ENCODE measurements around the gene ELP2. TPM values are rescaled to one million over a fixed set of nuclear protein-coding genes. Genes with fewer than 3 reads are reported as not detected.

The ELP2 gene
- total and polyA plus RNA-seq, 9 of the 15 experiments (the other 6 are each of a cell fraction or from before 2014, with no cell fraction given): 76.8 to 192 (median 140) TPM

DNA sequence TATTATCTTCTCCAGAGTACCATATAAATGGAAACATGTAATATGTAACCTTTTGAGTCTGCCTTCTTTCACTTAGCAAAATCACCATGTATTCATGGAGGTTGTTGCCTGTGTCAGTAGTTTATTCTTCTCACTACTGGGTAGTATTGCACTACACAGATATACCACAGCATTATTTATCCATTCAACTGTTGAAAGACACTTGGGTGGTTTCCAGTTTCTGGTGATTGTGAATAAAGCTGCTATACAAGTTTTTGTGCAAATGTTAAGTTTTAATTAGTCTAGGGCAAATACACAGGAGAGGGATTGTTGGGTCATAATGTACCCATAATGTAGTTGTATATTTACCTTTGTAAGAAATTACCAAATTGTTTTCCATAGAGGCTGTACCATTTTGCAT is 32.7 kb upstream of the ELP2 start:
- H2AFZ ChIP-seq (ENCODE audit: low read depth, low read length): no peak overlapping the region
- in situ Hi-C loops (cut with MboI): loop anchor here (10.0 kb wide), 1 partner anchor 658 kb away; no protein-coding TSS in a partner anchor
- H3K4me3 ChIP-seq: no peak overlapping the region
- H3K9me1 ChIP-seq (ENCODE audit: control insufficient read depth, insufficient read depth, low read length): no peaks in the 10 kb centered on the region
- no TSS peak for BruUV-seq (replicated peaks)
- no peaks in the 10 kb centered on the region; the same call in 1 of the 2 replicates for H3K9me3 ChIP-seq (replicated peaks; ENCODE audit: control insufficient read depth, insufficient read depth, low read depth, low read length)
- no peaks in the 10 kb centered on the region for H3K36me3 ChIP-seq (ENCODE audit: control insufficient read depth, insufficient read depth, low read length)
- peaks cover 8% of the 10 kb centered on the region in 2 experiments; a peak in 3 of 5 replicates for H3K27me3 ChIP-seq (ENCODE audit: control insufficient read depth in 2 of 2, insufficient read depth in 2 of 2, low read length in 2 of 2)
- no peaks in the 10 kb centered on the region for H4K20me1 ChIP-seq (replicated peaks; ENCODE audit: control insufficient read depth, insufficient read depth, low read length)
- no peaks in the 10 kb centered on the region for H3K79me2 ChIP-seq (ENCODE audit: control insufficient read depth, insufficient read depth, low read length)
- no peaks in the 10 kb centered on the region; a peak in 1 of 5 replicates for H3K4me1 ChIP-seq (replicated peaks in 1 of 2; ENCODE audit: control insufficient read depth in 2 of 2, insufficient read depth in 2 of 2, low read length in 2 of 2)
- no peak overlapping the region for H3K4me2 ChIP-seq (ENCODE audit: insufficient read depth, low read length)
- H3K27ac ChIP-seq (ENCODE audit: extremely low read depth, low read depth, low read length): no peak overlapping the region
- no peak for TF ChIP-seq EWSR1 (IDR thresholded peaks at IDR 0.05; ENCODE audit: borderline replicate concordance, low read depth, partially characterized antibody)
- TF ChIP-seq RBFOX2 (IDR thresholded peaks at IDR 0.05; ENCODE audit: low read depth, low read length): no peak
- TF ChIP-seq SREBF1 (IDR thresholded peaks at IDR 0.05; ENCODE audit: borderline replicate concordance, low read depth, low read length): no peak
- no peak for TF ChIP-seq FOS (IDR thresholded peaks at IDR 0.05; ENCODE audit: extremely low read depth, insufficient read length)
- TF ChIP-seq, protein P1, sequence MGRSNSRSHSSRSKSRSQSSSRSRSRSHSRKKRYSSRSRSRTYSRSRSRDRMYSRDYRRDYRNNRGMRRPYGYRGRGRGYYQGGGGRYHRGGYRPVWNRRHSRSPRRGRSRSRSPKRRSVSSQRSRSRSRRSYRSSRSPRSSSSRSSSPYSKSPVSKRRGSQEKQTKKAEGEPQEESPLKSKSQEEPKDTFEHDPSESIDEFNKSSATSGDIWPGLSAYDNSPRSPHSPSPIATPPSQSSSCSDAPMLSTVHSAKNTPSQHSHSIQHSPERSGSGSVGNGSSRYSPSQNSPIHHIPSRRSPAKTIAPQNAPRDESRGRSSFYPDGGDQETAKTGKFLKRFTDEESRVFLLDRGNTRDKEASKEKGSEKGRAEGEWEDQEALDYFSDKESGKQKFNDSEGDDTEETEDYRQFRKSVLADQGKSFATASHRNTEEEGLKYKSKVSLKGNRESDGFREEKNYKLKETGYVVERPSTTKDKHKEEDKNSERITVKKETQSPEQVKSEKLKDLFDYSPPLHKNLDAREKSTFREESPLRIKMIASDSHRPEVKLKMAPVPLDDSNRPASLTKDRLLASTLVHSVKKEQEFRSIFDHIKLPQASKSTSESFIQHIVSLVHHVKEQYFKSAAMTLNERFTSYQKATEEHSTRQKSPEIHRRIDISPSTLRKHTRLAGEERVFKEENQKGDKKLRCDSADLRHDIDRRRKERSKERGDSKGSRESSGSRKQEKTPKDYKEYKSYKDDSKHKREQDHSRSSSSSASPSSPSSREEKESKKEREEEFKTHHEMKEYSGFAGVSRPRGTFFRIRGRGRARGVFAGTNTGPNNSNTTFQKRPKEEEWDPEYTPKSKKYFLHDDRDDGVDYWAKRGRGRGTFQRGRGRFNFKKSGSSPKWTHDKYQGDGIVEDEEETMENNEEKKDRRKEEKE (IDR thresholded peaks at IDR 0.05; ENCODE audit: borderline replicate concordance in 1 of 2, control insufficient read depth in 1 of 2, low read depth in 2 of 2, low read length in 1 of 2): no peak
- TF ChIP-seq KDM2B (CRISPR knock-in tag; IDR thresholded peaks at IDR 0.05): no peak
- TF ChIP-seq SIX5 (IDR thresholded peaks at IDR 0.05; ENCODE audit: borderline replicate concordance in 1 of 2, insufficient read depth in 1 of 2, low read depth in 1 of 2, low read length in 2 of 2): no peak
- no peak for TF ChIP-seq PCBP1 (IDR thresholded peaks at IDR 0.05; ENCODE audit: low read depth, low read length, poor library complexity, severe bottlenecking)
- TF ChIP-seq CXXC5 (CRISPR knock-in tag; IDR thresholded peaks at IDR 0.05): no peak
- no peak overlapping the region for H3K9ac ChIP-seq (ENCODE audit: insufficient read depth in 1 of 2, low read depth in 2 of 2, low read length in 2 of 2)
- POLR2A ChIA-PET: no interaction called here
- peak; percentile 11; the same call in 1 of the 3 replicates for ATAC-seq
- FAIRE-seq: no peak
- CTCF ChIA-PET (ENCODE audit: low intra/inter-chr PET ratio): interaction anchor here (2.4 to 4.6 kb wide), 2 partner anchors 188 to 475 kb away, joined by 9 to 74 read pairs; no protein-coding TSS in a partner anchor
- no peak for DNase-seq (ENCODE audit: extremely low read depth in 1 of 4, low spot score in 3 of 4)
- intact Hi-C loops (cut with micrococcal nuclease): loop anchor here (1.0 to 5.0 kb wide), 6 partner anchors 80 to 660 kb away; no protein-coding TSS in a partner anchor

Measured in K562 (cell line).